Mucosa of stomach (tissue), 1 donor: ENCODE data around the gene ATOH1.
A peak's percentile ranks its signal among the peaks of the same experiment; 100 is the strongest.

Source experiments
- H3K27me3 ChIP-seq: one replicate; pipeline ENCODE4 v1.7.0; 2013; ENCODE audit warnings: mild to moderate bottlenecking, low read length; ENCODE audit not compliant: control insufficient read depth, insufficient read depth
- H3K36me3 ChIP-seq: one replicate; pipeline ENCODE4 v1.7.0; 2013; ENCODE audit warnings: low read length; ENCODE audit not compliant: control insufficient read depth, insufficient read depth
- H3K4me1 ChIP-seq: one replicate; pipeline ENCODE4 v1.7.0; 2013; ENCODE audit warnings: mild to moderate bottlenecking, low read length; ENCODE audit not compliant: control insufficient read depth, insufficient read depth
- H3K4me3 ChIP-seq: one replicate; pipeline ENCODE4 v1.7.0; 2013; ENCODE audit warnings: low read length
- H3K9ac ChIP-seq: one replicate; pipeline ENCODE4 v1.7.0; 2013; ENCODE audit warnings: mild to moderate bottlenecking, low read length, moderate library complexity
- H3K9me3 ChIP-seq: one replicate; pipeline ENCODE4 v1.7.0; 2013; ENCODE audit warnings: mild to moderate bottlenecking, low read length, moderate library complexity; ENCODE audit not compliant: control insufficient read depth
- donor health status: Pancreatic carcinoma.

The ATOH1 gene, protein sequence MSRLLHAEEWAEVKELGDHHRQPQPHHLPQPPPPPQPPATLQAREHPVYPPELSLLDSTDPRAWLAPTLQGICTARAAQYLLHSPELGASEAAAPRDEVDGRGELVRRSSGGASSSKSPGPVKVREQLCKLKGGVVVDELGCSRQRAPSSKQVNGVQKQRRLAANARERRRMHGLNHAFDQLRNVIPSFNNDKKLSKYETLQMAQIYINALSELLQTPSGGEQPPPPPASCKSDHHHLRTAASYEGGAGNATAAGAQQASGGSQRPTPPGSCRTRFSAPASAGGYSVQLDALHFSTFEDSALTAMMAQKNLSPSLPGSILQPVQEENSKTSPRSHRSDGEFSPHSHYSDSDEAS

DNA sequence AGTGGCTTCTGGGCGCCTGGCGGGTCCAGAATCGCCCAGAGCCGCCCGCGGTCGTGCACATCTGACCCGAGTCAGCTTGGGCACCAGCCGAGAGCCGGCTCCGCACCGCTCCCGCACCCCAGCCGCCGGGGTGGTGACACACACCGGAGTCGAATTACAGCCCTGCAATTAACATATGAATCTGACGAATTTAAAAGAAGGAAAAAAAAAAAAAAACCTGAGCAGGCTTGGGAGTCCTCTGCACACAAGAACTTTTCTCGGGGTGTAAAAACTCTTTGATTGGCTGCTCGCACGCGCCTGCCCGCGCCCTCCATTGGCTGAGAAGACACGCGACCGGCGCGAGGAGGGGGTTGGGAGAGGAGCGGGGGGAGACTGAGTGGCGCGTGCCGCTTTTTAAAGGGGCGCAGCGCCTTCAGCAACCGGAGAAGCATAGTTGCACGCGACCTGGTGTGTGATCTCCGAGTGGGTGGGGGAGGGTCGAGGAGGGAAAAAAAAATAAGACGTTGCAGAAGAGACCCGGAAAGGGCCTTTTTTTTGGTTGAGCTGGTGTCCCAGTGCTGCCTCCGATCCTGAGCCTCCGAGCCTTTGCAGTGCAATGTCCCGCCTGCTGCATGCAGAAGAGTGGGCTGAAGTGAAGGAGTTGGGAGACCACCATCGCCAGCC lies at the start of gene ATOH1:
TSS of gene ATOH1 (plus strand) at position 422 of the 663 bp plus-strand sequence. CDS start at position 596, 174 bp downstream.
- no peak within 1 kb of the TSS for H3K9ac ChIP-seq
- H3K9me3 ChIP-seq: no peaks in the 10 kb centered on the region
- H3K36me3 ChIP-seq: no peaks in the 10 kb centered on the region
- peak within 1 kb of the TSS; percentile 48 for H3K4me3 ChIP-seq
- peaks cover 22% of the 10 kb centered on the region for H3K4me1 ChIP-seq
- peaks cover 81% of the 10 kb centered on the region for H3K27me3 ChIP-seq

DNA sequence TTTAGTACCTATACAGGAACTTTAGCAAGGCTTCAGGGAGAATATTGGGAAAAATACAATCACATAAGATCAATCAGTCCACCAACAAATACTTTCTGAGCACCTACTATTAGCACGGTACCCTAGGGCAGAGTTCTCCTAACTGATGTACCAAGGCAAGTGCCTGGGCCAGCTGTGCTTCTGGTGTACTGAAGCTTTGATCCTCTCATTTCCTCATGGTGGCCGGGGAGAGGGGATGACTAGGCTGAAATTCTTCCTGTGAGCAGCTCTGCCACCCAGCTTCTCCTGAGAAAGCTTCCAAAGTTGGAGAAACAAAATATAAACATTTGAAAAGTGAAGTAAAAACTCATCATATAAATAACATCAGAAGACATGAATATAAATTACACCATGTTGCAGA lies 49.3 kb upstream of the ATOH1 start:
- no peaks in the 10 kb centered on the region for H3K9me3 ChIP-seq
- H3K36me3 ChIP-seq: no peaks in the 10 kb centered on the region
- no peaks in the 10 kb centered on the region for H3K27me3 ChIP-seq
- no peak overlapping the region for H3K4me3 ChIP-seq
- no peak overlapping the region for H3K9ac ChIP-seq
- no peaks in the 10 kb centered on the region for H3K4me1 ChIP-seq

DNA sequence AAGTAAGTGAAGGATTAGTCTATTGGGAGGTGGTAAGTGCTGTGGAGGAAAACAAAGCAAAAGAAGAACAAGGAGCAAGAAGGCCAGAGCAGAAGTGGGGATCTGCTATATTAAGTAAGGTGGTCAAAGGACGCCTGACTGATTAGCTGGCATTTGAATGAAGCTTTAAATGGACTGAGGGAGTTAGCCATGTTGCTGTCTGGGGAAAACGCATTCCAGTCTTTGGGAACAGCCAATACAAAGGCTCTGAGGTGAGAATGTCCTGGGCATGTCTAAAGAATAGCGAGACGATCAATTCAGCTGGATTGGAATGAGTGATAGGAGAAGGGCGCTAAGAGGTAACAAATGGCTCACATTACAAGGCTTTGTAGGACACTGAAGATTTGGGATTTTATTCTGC lies 48.5 kb upstream of the ATOH1 start:
- H3K9ac ChIP-seq: no peak overlapping the region
- H3K4me1 ChIP-seq: no peaks in the 10 kb centered on the region
- no peak overlapping the region for H3K4me3 ChIP-seq
- no peaks in the 10 kb centered on the region for H3K9me3 ChIP-seq
- no peaks in the 10 kb centered on the region for H3K36me3 ChIP-seq
- H3K27me3 ChIP-seq: no peaks in the 10 kb centered on the region

DNA sequence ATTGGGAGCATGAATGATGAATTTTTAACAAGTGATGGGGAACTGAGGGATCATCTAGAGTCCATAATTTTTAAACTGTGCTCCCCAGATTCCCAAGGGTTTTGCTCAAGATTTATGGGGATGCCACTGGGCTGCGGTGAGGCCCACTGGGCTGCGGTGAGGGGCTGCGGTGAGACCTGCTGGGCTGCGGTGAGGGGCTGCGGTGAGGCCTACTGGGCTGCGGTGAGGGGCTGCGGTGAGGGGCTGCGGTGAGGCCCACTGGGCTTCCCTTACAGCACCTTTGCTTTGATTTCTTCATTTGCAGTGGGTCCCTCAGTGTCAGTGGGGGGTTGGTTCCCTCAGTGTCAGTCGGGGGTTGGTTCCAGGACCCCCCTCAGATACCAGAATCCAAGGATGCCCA lies 47.4 kb upstream of the ATOH1 start:
- Histone ChIP-seq H3K4me3 (no peak overlapping the region), H3K9ac (no peak overlapping the region), H3K9me3 (no peaks in the 10 kb centered on the region), H3K27me3 (no peaks in the 10 kb centered on the region), H3K36me3 (no peaks in the 10 kb centered on the region), H3K4me1 (no peaks in the 10 kb centered on the region)

DNA sequence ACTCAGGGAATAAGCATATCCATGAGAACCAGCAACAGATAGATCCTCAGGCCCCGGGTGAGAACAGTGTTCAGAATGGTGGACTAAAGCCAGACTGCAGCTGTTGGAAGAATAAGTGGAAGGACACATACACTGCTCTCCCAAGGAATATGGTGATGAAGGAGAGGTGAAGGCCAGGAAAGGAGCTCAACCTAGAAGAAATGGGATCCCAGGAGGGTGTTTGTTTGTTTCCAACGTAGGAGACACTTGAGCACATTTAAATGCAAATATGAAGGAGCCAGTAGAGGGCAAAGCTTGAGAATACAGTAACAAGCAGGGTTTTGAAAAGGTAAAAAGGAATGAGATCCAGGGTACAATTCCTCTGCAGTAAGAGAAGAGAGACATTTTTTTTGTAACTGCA lies 42.4 kb upstream of the ATOH1 start:
- Histone ChIP-seq H3K27me3 (no peaks in the 10 kb centered on the region), H3K4me1 (no peaks in the 10 kb centered on the region), H3K9me3 (no peaks in the 10 kb centered on the region), H3K36me3 (no peaks in the 10 kb centered on the region), H3K9ac (no peak overlapping the region), H3K4me3 (no peak overlapping the region)

DNA sequence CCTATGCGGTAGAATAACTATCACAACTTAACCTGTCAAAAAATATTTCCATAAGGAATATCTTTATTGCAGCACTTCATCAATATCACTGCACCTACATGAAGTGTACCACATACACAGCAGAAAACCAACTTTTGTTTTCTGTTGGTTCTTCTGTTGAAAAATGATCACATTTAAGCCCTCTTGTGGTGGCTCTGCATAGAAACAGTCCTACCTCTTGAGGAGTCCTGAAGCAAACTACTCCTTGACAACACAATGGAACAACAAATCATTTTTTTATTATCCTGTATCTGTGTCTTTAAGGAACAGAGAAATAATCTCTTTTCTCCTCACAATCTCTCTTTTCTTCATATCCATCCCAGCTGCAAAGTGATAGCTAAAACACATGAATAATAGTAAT lies 39.8 kb upstream of the ATOH1 start:
- H3K4me1 ChIP-seq: no peaks in the 10 kb centered on the region
- no peaks in the 10 kb centered on the region for H3K9me3 ChIP-seq
- no peak overlapping the region for H3K4me3 ChIP-seq

DNA sequence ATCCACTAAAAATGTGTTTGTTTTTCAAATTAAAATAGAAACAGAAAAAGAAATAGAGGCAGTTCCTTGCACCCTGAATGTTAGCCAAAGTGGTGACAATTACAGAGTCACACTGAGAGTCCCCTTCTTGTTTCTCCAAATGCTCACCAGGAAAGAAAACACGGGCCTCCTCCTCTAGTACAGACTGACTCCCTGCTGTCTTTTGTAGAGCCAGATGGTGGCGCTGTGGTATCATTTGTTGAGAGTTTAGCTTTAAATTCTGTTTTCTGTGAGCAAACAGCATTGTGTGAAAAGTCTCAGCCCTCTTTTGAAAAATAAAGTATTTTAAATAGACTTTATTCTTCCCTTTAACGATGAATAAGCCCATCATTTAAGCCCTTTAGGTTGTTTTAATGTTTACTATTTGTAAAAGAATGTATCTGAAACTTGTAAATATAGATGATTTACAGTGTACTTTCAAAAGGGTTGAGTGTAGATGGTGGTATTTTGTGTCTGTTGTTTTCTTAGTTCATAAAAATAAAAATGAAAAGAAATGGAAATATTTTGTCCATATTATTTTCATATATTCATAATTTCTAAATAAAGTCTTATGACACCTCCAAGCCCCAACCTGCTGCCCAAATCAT lies 36.9 kb upstream of the ATOH1 start:
- no peak overlapping the region for H3K9ac ChIP-seq
- H3K4me3 ChIP-seq: no peak overlapping the region
- H3K4me1 ChIP-seq: no peaks in the 10 kb centered on the region
- no peaks in the 10 kb centered on the region for H3K36me3 ChIP-seq
- H3K9me3 ChIP-seq: no peaks in the 10 kb centered on the region
- no peaks in the 10 kb centered on the region for H3K27me3 ChIP-seq

More for the DNA sequence above, 39.8 kb upstream of the ATOH1 start:
- Histone ChIP-seq H3K36me3 (no peaks in the 10 kb centered on the region), H3K27me3 (no peaks in the 10 kb centered on the region), H3K9ac (no peak overlapping the region)

DNA sequence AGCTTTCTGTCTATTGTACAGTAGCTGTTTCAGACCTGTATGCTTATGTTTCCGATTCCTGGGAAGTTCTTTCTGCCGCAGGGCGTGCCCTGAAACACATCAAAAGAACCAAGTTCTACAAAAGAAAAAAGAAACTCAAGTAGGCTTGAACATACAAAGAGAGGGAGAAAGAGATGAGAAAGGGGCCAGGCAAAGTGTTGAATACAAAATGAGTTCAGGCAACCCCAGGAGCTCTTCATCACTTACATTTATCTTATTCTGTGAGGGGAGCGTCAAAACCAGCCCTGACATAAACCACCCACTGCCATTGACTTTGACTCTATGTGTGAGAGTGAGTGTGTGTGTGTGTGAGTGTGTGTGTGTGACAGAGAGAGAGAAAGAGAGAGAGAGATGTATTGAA lies 26.5 kb upstream of the ATOH1 start:
- Histone ChIP-seq H3K36me3 (no peaks in the 10 kb centered on the region), H3K9me3 (no peaks in the 10 kb centered on the region), H3K4me1 (no peaks in the 10 kb centered on the region), H3K9ac (no peak overlapping the region), H3K27me3 (peaks cover 3% of the 10 kb centered on the region), H3K4me3 (no peak overlapping the region)

DNA sequence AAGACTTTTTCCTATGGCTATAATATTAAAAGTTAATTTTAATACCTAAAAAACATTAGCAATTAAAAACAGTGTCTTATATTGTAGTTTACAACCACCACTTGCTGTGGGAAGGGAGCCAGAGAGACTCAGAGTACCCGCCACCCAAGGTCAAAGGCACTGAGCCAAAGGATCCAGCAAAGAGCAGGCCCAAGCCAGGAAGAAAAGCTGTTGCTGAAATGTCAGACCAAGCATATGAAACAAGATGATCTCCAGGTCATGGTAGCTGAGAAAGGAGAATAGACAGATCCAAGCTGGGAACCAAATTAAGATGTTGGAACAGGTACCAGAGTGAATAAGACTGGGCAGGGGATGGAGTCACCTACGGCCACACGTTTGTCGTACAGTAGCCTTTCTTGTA lies 18.8 kb upstream of the ATOH1 start:
- Histone ChIP-seq H3K27me3 (no peaks in the 10 kb centered on the region), H3K36me3 (no peaks in the 10 kb centered on the region), H3K9me3 (no peaks in the 10 kb centered on the region), H3K9ac (no peak overlapping the region), H3K4me1 (no peaks in the 10 kb centered on the region), H3K4me3 (no peak overlapping the region)

DNA sequence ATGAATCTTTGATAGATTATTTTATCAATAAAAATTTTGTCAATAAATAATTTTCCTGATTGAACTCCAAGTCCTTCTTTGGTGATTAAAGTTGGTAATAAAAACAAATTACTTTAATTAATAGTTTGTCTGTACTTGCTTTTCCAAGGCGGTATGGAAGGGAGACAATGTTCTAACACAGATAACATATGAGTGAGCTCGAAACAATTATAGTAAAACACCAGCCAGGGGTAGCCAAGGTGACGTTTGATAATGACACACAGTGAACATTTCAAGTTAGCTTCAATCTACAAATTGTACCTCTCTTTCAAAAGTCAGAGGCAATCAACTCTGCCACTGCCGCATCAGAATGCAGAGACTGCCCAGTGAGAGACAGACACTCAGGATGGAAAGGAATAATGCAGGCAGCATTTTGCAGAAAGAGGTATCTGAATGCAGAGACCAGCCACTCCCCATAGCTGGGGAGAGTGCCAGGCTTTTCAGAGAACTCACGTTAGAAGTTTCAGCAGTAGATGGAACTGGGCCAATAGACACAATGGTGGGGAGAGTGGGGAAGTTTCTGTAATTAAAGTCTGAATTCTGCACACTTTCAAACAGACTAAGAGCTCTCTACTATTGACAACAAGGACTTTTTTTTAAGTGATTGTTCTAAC lies 18.1 kb upstream of the ATOH1 start:
- Histone ChIP-seq H3K9me3 (no peaks in the 10 kb centered on the region), H3K9ac (no peak overlapping the region), H3K27me3 (no peaks in the 10 kb centered on the region), H3K36me3 (no peaks in the 10 kb centered on the region), H3K4me3 (no peak overlapping the region), H3K4me1 (no peaks in the 10 kb centered on the region)

DNA sequence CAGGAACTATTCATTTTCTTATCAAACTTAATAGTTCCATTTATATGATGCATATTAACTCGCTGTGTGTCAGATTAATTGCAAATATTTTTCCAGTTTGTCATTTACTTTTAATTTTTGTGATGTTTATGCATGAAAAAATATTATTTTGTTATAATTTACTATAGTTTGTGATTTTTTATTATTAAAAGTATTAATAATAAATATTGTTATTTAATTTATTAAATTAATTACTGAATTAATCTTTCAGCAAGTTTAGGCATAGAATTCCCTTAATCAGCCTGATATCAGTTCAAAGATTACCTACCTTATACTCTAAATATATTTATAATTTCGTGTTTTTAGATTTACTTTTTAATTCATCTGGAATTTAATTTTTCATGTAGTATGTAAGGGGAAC lies 15.5 kb upstream of the ATOH1 start:
- Histone ChIP-seq H3K9ac (no peak overlapping the region), H3K9me3 (no peaks in the 10 kb centered on the region), H3K36me3 (no peaks in the 10 kb centered on the region), H3K27me3 (no peaks in the 10 kb centered on the region), H3K4me3 (no peak overlapping the region), H3K4me1 (no peaks in the 10 kb centered on the region)

DNA sequence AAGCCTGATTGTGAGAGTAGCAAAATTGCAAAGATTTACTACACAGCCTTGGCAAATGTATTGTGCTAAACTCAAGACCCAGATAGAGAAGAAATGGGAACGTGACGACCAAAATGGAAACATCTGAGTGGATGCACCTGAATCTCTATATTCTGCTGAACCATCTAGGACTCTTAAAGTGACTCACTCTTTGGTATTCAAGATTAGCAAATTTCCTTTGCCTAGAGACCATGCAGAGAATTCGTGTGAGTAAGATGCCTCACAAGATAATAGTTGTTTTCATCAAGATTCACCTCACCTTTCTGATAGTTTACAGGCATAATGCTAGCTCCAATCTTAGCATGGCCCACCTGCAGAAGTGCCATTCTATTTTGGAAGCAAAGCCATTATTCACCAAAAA lies 14.4 kb upstream of the ATOH1 start:
- H3K9me3 ChIP-seq: no peaks in the 10 kb centered on the region

More for the DNA sequence above, 14.4 kb upstream of the ATOH1 start:
- Histone ChIP-seq H3K27me3 (no peaks in the 10 kb centered on the region), H3K9ac (no peak overlapping the region), H3K36me3 (no peaks in the 10 kb centered on the region), H3K4me3 (no peak overlapping the region), H3K4me1 (no peaks in the 10 kb centered on the region)
